Astrocyte of the hippocampus (primary cell): ENCODE results near the gene UBE2L5.

ENCODE experiments used
- DNase-seq: peaks from one replicate; pipeline ENCODE4 v3.0.0; 2011; ENCODE audit warnings: low read depth, low spot score

Gene UBE2L5

DNA sequence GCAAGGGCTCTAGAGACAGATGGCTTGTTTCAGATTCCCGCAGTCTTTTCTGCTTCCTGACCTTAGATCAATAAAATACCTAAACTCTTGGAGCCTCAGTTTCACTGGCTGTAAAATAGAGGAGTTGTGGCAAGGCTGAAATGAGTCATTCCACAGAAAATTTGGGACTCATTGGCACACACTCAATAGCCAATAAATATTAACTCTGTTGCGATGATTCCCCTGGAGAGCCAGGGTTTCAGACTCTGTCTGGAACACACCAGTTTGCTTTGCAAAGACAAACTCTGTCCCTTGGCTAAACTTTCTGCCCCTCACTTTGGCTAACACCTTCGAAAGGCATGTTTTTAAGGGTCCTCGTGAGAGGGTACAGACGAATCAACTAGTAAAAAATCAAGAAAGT, 18.1 kb upstream of the UBE2L5 start:
- DNase-seq = no peak

DNA sequence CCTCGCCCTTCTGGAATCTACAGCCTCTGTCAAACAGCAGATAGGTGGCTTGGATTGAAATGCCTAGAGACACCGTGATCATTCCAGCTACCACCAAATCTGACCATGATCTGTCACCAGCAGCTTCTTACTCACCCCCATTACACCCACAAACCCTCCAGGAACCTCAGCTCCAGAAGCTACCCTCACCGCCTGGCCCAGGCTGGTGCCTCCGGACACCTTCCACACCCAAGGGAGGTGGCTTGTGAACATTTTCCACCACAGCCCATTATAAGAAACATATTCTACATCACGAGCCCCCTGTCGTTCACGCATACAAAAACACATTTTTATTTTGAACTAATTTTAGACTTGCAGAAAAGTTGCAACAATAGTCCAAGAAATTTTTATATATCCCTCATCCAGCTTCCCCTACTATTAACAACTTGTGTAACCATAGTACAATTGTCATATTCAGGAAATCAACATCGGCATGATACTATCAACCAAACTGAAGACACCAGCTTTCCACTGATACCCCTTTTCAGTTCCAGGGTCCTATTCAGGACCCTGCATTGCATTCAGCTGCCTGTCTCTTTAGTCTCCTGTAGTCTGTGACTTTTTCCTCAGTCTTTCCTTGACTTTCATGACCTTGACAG, 15.4 kb upstream of the UBE2L5 start:
- DNase-seq = no peak

DNA sequence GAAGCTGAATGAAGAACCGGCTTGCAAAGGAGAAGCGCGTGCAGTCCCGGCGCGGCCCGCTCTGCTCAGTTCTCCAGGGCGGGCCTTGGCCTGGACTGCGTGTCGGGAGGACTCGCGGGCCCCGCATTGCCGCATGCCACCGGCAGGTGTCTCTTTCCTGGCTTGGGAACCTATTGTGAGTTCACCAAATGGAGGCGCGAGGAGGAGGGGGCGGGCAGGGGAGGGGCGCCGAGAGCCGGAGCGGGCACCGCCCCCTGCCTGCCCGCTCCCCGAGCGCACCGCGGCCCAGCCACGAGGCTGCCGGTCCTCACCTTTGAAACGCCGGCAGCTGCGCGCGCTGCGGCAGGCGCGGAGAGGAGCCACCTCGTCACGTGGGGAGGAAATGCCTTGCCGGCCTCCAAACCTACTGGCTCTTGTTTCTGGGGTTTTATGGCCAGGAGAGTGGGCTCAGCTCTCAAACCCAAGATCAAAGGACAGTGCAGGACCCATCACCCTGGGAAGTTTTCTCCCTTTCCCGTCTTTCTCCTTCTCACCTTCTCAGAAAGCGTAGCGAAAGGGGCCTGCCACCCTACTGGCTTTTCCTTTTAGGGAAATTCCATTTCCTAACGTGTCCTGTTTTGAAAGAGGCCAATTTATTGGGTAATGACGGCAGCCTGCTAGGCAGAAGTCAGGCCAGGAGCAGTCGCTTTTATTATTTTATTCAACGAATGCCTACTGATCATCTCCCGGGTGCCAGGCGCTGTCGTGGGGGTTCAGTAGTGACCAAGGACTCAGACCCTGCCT, 13.8 kb upstream of the UBE2L5 start:
- peak; percentile 95 for DNase-seq

DNA sequence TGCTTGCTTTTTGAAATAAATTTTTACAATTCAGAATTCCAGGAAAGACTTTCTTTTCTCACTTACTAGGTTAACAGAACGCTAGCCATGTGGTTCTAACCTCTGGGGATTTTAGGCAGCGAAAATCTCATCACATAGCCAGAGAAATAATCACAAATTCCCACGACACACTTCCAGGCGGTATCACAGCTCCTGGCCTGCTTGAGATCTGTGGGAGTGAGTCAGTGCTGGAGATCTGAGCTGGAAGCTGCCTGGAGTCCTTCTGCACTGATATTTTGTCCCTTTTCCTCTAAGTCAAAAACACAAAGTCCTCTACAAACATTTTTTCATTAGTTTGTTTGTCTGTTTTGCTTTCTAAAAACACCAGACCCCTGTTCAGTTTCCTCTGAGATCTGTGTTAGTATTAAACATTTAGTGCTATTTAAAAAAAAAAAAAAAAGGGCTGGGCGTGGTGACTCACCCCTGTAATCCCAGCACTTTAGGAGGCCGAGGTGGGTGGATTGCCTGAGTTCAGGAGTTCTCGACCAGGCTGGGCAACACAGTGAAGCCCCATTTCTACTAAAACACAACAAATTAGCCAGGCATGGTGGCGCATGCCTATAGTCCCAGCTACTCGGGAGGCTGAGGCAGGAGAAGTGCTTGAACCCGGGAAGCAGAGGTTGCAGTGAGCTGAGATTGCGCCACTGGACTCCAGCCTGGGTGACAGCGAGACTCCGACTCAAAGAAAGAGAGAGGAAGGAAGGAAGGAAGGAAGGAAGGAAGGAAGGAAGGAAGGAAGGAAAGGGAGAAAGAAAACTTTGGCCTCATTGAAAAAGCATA, 12.2 kb upstream of the UBE2L5 start:
- DNase-seq = peak; percentile 67

DNA sequence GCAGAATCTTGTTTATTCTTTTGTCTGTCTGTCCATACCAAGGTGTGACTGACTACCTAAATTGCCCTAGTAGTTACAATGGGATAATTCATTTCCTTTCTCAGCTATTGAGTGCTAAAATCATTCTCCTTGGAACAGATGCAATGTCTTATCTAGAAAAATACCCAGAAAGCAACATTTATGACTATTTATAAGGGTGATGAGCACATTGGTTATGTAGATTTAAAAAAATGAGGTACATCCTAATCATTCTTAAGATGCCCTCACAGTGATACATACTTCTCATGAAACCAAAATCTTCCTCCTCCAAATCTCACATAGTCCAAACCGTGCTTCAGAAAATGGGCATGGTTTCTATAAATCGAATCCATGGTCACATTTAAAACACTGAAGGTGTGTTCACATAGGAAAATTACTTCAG, 11.6 kb upstream of the UBE2L5 start:
- no peak for DNase-seq

DNA sequence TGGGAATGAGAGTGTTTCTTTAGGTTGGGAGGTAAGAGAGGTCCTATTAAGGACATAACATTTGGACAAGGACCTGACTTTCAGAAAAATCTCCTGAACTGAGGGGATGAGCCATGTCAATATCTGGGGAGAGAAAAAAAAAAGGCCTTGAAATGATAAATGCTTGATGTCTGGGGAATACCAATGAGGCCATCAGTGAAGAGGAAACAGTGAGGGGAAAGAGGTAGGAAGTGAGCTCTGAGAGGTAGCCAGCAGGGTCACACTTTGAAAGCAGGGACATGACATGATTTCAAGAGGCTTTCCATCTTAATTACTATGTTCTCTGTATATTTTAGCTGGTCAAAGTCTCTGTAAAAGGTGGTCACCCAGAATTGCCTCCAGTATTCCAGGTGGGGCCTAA, 9.9 kb upstream of the UBE2L5 start:
- no peak for DNase-seq

DNA sequence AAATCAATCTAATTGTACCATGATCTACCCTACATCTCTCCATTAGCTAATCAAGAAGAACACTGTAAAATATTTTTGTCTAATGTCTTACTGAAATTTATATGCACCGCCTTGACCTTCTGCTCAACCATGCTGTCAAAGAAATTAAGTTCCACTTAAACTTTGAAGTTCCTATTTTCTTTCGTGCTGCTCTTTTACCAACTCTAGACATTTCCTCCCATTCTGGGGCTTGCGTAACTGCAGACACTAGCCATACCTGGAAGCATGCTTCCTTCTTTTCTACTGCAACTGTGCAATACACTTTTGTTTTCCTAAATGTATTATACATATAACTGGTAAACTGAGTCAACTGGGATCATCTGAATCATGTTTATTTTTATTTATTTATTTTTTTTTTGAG, 8.5 kb upstream of the UBE2L5 start:
- no peak for DNase-seq

DNA sequence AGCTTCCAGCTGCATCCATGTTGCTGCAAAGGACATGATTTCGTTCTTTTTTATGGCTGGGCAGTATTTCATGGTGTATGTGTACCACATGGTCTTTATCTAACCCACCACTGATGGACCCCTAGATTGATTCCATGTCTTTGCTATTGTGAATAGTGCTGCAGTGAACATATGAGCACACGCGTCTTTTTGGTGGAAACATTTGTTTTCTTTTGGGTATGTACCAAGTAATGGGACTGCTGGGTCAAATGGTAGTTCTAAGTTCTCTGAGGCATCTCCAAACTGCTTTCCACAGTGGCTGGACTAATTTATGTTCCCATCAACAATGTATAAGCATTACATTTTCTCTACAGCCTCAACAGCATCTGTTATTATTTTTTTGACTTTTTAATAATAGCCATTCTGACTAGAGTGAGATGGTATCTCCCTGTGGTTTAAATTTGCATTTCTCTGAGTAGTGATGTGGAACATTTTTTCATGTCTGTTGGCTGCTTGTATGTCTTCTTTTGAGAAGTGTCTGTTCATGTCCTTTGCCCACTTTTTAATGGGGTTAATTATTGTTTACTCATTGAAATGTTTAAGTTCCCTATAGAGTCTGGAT, 6.8 kb upstream of the UBE2L5 start:
- DNase-seq = peak; percentile 22

DNA sequence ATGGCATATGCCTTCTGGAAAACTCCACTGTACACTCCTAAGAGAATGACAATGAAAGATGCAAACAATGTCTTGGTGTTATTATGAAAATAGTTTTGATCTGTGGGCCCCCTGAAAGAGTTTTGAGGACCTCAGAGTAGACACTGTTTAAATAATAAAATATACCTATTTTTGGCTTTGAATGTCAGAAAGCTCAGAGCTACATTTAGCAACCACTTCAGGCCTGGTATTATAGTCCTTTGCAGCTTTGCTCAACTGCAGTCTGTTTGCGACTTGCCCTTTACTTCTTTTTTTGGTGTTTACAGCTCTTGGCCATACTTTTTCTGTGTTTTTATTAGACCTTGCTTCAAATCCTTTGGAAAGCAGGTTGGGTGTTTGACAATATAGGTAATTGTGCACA, 5.8 kb upstream of the UBE2L5 start:
- DNase-seq = no peak

DNA sequence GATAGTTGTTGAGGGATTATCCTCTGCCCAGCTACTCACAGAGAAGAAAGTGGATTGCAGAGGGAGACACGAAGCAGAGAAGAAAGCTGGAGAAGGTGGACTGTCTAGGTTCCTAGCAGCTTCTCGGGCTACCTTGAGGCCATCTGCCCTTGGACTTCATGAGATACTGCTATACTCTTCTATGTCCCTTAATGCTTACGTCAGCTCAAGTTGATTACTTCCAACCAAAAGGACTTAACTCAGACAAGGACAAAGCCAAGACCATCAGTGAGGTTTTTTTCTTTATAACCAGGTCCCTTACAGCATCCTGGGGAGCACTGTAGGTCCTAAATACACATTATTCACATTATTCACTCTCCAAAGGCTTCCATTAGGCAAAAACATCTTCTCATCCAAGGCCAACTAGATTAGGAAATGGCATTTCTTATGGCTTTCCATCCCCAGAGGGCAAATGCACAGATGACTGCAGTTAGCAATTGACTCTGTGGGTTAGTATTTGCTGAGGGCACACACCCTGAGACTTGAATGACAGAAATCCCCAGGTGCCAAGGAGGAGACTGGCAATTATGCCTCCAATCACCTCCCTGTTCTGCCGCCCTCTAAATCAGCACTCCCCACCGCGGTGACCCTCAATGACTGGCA, 4.1 kb upstream of the UBE2L5 start:
- DNase-seq = no peak

DNA sequence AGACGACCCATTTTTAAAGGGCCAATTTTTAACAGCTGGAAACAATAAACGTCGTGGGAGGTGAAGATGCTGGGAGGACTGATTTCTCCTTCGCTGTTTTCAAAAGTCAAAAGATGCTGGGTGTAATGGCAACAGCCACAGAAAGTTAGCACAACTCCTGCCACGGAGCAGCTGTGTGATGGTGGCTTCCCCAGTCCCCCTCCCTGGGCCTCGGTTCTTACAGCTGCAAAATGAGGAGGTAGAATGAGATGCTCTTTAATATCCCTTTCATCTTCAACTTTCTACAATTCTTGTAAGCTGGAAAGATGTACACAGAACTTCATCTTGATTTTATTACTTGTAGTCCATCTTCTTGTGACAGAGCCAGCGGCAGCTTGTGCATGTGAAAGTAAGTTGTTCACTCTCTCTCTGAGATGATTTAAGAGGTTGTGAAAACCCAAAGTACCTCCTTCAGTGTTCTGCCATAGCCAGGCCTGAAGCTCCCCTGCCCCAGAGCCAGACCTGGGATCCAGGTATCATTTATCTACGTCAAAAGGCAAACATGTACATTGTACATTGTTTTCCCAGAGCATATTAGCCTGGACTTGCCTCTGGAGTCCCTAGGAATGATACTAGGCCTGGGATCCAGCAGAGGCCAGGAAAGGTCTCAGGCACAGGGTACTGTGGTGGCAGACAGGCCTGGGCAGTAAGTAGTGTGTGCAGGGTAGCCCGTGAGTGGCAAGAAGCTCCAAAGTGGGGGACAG, 3.4 kb upstream of the UBE2L5 start:
- no peak for DNase-seq

DNA sequence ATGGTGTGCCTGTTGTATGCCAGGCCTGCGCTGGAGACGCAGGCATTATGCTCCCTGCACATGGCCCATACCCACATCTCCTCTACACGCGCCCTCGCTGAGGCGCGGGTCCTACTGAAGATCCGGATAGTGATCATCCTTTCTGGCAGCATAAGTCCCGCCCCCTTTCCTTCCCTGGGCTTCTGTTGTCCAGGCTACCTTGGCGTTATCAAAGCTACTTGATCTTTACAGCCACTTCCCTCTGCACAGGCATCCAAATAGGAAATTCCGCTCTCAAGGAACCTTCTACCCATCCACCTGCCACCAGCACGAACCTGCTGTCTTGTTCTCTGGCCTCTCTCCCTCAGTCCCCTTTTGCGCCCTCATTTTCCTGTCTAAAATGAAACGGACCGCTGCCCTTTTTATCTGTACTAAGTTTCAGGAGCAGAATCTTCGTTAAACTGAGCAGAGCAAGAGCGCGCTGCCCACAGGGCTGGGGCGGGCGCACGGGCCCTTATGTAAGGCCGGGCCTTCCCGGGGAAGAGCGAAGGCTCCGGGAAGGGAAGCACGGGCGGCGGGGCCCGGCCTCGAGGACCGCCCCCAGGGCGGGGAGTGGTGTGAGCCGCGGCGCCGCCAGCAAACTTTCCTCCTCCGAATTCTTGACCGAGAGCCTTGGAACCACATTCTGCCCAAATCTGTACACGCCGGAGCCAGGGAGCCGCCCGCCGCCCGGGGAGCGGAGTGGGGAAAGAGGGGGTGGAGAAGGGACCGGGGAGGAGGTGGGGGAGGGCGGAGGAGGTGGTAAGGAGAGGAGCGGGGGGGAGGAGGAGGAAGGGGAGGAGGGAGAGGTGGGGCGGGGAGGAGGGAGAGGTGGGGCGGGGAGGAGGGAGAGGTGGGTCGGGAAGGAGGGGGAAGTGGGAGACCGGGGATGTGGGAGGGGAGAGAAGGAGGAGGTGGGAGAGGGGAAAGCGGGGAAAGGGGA, 920 bp upstream of the UBE2L5 start:
- DNase-seq = peak; percentile 94

DNA sequence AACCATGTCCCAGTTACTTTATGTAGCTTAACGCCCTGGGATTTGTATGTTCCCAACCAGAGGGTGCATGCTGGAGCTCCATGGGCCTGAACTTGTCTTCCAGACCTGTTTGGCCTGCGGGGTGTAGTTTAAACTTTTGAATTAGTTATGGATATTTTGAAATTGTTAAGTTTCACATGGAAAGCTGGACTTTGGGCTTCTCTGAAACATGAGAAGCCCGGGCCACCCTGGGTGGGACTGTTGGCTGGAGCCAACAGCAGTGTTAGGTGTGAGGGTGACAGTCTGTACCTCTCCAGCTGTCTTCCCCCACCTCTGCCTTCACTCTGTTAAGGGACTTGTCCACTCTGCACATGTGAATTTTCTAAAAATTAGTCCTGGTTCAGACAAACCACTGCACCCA, 1.6 kb downstream of the UBE2L5 start:
- no peak for DNase-seq

DNA sequence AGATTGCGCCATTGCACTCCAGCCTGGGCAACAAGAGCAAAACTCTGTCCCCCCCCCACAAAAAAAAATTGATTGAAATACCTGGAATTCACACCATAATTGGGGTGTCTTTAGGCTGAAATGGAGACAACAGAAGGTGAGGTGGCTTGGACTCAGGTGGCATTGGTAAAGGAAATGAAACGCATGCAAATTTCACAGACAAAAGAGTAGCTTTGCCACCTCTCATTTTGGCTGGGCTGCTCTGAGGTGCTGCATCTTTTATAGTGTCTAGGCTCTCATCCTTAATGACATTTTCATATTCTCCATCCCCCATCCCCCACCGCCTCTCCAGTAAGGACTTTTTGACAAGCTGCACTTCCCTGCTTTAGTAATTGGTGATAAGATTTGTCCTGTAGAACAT, 6.9 kb downstream of the UBE2L5 start:
- no peak for DNase-seq

DNA sequence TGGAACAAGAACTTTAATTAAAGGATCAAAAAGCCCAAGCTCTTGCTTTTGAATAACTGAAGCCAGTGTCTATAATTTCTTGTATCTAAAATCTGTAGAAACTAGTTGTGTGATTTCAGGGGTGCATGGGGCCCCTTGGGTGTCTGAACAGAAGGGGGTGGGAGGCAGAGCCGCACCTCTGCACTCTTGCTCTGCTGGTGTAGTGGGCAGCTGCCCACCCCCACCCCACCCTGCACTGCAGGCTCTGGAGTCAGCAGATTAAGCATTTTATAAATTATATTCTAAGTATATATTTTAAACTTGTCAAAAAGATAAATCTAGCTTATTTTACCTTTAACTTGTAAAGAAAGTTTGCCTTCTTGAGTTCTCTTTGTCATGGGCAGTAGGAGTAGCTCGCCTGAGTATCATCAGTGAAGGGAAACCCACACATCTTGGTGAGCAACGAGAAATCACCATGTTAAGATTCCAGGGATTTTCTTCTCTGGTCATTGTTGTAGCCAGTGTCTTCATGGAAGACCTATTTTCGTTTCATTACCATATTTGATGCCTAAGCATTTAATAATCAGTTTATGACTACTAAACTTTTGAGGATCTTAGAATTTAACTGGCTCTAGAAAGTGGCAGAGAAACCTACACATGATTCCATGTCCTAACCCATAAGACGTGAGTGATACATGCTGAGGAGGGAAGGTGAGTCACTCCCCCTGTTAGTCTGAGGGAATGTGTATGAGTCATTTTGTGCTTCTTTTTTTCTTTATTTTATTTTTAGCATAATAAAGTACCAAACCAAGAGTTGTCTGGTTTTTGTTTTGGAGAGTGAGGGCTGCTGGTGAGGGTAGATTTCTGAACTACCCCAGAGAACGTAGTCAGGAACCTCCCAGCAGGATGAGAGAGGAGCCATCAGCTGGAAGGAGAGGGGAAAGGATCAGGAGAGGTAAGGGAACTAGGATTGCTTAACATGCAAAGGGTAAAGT, 7.7 kb downstream of the UBE2L5 start:
- peak; percentile 85 for DNase-seq

DNA sequence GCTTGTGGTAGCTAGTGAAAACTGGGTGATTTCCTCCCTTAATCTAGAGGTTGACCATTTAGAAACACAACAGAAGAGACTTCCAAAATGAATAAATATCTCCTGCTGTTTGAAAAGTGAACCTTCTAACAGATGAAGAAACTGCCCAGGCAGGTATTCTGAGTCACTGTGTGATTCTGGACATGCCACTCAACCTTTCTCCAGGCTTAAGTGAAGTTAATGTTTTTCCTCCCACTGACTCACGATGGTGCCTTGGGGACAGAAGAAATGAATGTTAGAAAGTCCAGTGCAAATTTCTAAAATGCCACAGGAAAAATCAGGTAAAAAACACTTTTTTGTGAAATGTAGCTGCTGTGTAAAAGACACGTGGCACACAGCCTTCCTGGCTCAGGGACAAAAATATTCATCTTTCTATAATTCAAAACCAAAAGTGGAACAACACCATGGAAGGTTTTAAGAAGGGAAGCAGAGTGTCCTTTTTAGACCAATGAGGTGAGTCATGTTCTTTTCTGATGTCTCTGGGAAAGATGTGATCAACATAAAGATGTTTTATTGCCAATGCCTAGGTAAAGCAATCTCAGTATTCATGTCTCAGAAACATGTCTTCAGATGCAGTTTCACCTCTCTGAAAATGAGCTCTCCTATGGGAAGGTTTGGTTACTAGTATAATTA, 9.1 kb downstream of the UBE2L5 start:
- DNase-seq = no peak

DNA sequence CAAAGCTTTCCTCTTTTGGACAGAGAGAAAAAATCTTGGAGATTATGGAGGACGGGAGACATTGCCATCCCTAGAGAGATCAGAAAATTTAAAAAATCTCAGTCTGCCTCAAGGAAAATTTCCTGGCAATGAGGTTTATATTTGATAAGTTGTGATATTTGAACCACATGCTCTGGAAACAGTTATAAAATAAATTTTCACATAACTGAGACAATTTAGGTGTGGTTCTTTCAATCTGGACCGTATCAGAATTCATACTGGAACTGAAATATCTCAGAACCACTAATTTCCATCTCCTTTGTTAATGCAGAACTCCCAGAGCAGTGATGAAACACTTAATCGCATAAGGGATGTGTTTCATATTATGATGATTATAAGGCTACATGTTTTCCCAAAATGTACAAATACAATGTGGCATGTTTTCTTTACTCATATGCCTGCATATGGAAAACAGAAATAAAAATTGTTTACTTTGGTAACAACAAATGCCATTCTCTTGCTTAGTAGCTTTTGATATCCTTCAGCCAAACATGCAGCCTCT, 13.7 kb downstream of the UBE2L5 start:
- DNase-seq = no peak

DNA sequence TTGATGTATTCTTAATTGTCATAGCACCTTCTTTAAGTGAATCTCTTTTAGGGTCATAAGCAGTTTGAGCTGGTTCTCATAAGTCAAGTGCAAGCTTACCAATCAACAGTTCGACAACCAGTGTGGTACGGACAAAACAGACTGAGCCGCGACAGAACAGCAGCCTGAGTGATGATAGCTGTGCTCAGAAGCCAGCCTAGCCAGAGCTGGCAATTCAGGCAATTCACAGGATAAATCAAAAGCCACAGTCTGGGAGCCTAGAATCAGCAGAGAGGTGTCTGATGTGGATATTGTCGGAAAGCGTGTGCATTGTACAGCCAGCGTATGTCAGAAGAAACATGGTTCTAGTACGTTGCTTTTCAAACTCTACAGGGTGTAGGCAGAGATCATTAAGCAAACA, 14.9 kb downstream of the UBE2L5 start:
- no peak for DNase-seq
